ENCODE results near the gene ATP6V0E1.
A peak's percentile ranks its signal among the peaks of the same experiment; 100 is the strongest.

The ATP6V0E1 gene

GRCh38 chr5:172983542-172984243, at the start of gene ATP6V0E1:
Gene ATP6V0E1 (plus strand): TSS chr5:172983771. CDS start chr5:172983861, 90 bp downstream.
- DNase-seq (ENCODE audit: low spot score), result peak; percentile 92

DNA sequence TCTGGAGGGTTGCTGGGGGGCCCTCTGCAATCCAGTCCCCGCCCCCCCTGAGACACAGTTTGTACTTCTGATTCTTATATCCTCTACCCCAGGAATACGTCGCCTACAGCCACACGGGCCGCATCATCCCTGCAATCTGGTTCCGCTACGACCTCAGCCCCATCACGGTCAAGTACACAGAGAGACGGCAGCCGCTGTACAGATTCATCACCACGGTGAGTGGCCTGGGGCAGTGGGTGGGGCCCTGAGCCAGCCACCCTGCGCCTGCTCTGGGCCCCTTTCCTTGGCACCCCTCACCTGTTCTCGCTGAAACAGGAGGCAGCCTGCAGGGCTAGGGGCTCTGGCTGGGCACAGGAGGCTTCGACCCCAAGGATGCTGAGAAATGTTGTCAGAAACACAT, 48.5 kb upstream of the ATP6V0E1 start:
- no peak for DNase-seq (ENCODE audit: low spot score)

- no peak for DNase-seq (ENCODE audit: low spot score)
Measured at GRCh38 chr5:172936401-172936800, 47.2 kb upstream of the ATP6V0E1 start.

GRCh38 chr5:172939071-172939470, 44.5 kb upstream of the ATP6V0E1 start:
- peak; percentile 46 for DNase-seq (ENCODE audit: low spot score)

DNA sequence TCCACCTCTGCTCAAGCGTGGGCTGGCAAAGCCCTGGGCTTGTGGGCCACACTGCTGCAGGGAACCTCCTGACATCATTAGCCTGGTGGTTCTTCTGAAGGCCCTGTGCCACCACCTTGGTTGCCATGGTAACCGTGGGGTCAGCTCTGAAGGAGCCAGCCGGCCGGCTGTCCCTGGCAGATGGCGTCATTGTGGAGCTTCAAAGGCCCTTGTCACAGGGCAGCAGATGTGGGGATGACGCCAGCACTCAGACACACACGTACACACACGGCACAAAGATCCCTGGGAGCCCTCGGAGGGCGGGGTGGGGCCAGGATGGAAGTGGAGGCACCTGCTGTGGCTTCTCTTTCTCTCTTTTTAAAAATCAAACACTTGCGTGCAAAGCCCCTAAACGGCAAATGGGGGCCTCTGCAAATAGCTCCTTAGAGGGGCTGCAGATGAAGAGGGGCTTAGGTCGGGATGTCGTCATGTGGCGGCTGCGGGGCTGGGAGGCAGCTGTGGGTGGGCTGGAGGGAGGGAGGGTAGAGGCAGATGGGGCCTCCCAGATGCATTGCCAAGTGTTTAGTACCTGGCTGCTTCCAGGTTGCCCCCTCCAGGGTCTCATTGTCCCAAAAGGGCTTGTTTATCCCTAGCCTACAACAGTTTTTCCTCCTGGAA, 43.8 kb upstream of the ATP6V0E1 start:
- peak; percentile 89 for DNase-seq (ENCODE audit: low spot score)

DNA sequence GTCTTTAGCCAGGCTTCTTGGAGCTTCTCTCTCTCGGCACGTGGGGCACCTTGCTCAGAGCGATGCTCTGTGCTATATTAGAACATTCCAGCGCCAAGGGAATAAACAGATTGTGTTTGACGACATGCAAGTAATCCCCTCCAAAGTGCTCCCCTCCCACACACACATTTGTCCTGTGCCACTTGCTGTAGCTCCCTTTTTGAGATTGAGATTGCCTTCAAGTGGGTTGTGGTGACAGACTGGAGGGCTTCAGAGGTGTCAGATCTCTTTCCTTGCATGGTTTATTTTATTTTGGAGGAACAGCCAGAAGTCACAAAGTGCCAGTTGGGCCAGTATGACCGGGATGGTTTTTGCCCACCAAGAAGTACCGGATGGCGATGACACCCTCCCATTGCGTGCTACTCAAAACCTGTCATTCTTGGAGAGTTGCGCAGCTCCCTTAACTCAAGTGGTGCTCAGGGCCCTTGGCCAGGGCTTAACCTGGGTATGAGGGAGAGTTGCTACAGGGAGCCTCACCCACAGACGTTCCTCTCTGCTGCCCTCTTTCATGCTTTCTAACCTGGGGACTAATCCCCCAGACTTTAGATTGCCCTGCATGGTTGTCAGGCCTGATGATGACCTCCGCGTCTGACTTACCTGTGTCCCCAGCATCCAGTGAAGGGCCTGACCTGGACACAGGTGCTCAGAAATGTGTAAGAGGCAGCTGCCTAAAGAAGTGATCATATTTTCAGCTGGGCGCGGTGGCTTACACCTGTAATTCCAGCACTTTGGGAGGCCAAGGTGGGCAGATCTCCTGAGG, 43.1 kb upstream of the ATP6V0E1 start:
- peak; percentile 29 for DNase-seq (ENCODE audit: low spot score)

DNA sequence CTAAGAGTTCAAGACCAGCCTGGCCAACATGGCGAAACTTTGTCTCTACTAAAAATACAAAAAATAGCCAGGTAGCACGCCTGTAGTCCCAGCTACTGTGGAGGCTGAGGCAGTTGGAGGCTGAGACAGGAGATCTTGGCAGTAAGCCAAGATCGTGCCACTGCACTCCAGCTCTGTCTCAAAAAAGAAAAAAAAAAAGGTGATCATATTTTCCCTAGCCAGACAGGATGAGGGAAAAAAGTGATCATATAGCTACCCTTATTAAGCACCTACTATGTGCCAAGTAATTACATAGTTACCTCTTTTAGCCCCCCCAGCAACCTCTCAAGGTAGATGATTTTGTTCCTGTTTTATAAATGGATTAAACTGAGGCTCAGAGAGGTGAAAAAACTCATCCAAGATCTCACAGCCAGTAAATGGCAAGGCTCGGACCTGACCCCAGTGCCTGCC, 42.5 kb upstream of the ATP6V0E1 start:
- DNase-seq (ENCODE audit: low spot score), result peak; percentile 27

DNA sequence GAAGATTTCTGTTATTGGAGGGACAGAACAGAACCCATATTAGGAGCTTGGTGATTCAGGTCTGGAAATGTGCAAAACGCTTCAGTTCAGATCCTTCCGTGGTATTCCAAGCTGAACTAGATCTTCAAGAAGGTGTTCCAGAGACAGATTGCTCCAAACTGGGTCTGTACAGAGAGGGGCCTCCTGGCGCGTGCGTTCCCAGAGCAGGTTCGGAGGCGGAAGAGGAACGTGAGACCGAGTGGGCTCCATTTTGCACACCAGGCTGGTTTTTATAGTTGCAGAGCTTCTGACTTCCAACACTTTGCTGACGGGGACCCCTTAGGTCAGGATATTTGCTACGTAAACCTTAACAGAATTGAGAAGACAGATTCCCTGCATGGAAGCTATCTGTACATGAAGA, 41.0 kb upstream of the ATP6V0E1 start:
- no peak for DNase-seq (ENCODE audit: low spot score)

DNA sequence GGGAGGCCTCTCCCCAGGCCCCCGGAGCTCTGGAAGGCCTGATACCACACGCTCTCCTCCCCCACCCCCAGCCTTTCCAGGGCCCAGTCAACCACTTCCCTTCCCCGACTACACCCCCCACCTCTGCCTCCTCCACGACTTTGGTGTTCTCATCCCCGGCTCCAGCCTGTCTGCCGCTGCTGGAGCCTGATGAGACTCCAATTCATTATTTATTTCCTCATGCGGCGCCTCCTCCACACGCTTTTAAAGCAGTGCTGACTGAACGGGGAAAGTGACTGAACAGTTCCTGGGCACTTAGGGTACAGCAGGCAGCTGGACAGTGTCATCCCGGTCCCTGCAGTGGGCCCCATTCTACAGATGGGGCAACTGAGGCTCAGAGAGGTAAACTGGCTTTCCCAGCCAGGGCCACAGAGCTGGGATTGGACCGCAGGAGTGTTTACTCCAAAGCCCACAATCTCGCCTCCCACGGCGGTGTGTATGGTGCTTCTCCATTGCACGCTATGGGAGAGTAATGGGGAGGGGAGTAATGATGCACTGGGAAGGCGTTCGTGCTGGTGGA, 40.2 kb upstream of the ATP6V0E1 start:
- no peak for DNase-seq (ENCODE audit: low spot score)

DNA sequence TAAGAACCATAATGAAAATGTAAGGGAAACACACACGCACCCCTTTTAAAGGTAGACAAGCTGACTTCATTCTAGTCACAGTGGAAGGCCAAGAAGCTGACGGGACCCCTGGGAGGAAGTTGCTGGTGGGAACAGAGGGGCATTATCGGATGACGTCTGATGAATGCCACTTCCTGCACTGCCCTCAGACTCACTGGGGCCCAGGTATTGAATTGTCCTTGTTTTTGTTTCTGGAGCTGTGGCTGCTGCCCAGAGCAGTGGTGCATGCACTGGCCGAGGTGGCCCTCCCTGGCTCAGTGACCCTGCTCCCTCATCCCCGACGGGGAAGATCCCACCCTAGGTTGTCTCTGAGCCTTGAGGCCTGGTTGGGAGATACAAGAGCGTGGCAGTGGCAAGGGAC, 39.7 kb upstream of the ATP6V0E1 start:
- no peak for DNase-seq (ENCODE audit: low spot score)

GRCh38 chr5:172944741-172945140, 38.8 kb upstream of the ATP6V0E1 start:
- no peak for DNase-seq (ENCODE audit: low spot score)

- no peak for DNase-seq (ENCODE audit: low spot score)
Measured at GRCh38 chr5:172945151-172945550, 38.4 kb upstream of the ATP6V0E1 start.

- no peak for DNase-seq (ENCODE audit: low spot score)
Measured at GRCh38 chr5:172946146-172946545, 37.4 kb upstream of the ATP6V0E1 start.

DNA sequence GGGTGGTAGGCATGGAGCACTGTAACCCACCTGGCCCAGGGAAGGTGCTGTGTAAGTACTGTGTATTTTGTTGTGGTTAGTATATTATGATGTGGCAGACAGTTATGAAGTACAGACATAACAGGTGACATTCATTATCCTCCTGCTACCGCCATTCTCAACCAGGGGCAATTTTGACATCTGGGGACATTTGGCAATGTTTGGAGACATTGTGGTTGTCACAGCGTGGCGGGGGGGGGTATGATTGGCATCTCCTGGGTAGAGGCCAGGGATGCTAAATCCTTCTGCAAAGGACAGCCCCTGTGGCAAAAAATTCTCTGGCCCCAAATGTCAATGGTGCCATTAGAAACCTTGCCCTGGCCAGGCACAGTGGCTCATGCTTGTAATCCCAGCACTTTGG, 34.1 kb upstream of the ATP6V0E1 start:
- DNase-seq (ENCODE audit: low spot score), result no peak

- no peak for DNase-seq (ENCODE audit: low spot score)
Measured at GRCh38 chr5:172950176-172950965, 33.2 kb upstream of the ATP6V0E1 start.

- DNase-seq (ENCODE audit: low spot score), result no peak
Measured at GRCh38 chr5:172951371-172952033, 32.1 kb upstream of the ATP6V0E1 start.

GRCh38 chr5:172952034-172952511, 31.5 kb upstream of the ATP6V0E1 start:
- DNase-seq (ENCODE audit: low spot score), result no peak

DNA sequence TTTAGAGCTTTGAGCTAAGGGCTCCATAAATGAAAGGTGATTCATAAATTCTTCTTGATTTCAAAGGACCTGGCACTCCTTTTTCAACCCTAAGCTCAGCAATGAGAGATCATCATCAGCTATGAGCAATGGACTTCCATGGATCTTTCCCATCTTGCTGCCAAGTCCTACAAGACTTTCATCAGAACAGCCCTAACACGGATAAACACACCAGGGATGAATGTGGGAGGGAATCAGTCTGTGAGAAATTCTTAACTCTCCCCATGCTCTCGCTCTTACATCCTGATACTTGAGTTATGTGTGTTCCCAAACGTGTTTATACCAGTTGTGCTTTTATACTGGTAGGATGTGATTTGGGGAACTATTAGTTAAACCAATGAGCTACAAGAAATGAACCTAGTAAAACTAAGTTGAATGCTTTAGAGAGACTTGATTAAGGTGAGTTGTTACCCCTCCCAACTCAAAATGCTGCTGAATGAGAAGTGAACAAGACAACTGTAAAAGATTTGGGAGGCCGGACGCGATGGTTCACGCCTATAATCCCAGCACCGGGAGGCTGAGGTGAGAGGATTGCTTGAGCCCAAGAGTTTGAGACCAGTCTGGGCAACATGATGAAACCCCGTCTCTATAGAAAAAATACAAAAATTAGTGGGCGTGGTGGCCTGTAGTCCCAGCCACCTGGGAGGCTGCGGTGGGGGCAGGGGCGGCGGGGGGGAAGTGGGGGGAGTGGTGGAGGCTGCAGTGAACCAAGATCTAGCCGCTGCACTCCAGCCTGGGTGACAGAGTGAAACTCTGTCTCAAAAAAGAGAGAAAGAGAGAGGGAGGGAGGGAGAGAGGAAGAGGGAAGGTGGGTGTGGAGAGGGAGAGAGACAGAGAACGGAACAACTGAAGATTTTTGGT, 29.5 kb upstream of the ATP6V0E1 start:
- DNase-seq (ENCODE audit: low spot score), result no peak

- no peak for DNase-seq (ENCODE audit: low spot score)
Measured at GRCh38 chr5:172954751-172955159, 28.8 kb upstream of the ATP6V0E1 start.

GRCh38 chr5:172956228-172956627, 27.3 kb upstream of the ATP6V0E1 start:
- no peak for DNase-seq (ENCODE audit: low spot score)
